Activated gamma-delta T cell treated with Interleukin-2 at 50 U/mL for 16 hours (primary cell): ENCODE measurements around the gene MED13L.

ENCODE experiments used
- DNase-seq: peaks from one replicate; pipeline ENCODE4 v3.0.0-alpha.2; 2020

The MED13L gene

GRCh38 chr12:115960868-115961802 is 316.4 kb downstream of the MED13L start:
- no peak for DNase-seq

- no peak for DNase-seq
Measured at GRCh38 chr12:115957686-115958290, 319.7 kb downstream of the MED13L start.

- DNase-seq = no peak
Measured at GRCh38 chr12:115956659-115957058, 320.8 kb downstream of the MED13L start.

- no peak for DNase-seq
Measured at GRCh38 chr12:115956236-115956635, 321.3 kb downstream of the MED13L start.

- DNase-seq = no peak
Measured at GRCh38 chr12:115953450-115953849, 324.0 kb downstream of the MED13L start.

- DNase-seq = no peak
Measured at GRCh38 chr12:115953031-115953430, 324.5 kb downstream of the MED13L start.

- no peak for DNase-seq
Measured at GRCh38 chr12:115950959-115951358, 326.5 kb downstream of the MED13L start.

- DNase-seq = no peak
Measured at GRCh38 chr12:115949675-115950074, 327.8 kb downstream of the MED13L start.

- DNase-seq = no peak
Measured at GRCh38 chr12:115947696-115948062, 329.8 kb downstream of the MED13L start.

- DNase-seq = no peak
Measured at GRCh38 chr12:115946867-115947695, 330.4 kb downstream of the MED13L start.

GRCh38 chr12:115946092-115946491 is 331.4 kb downstream of the MED13L start:
- DNase-seq = no peak

GRCh38 chr12:115945491-115945885 is 332.0 kb downstream of the MED13L start:
- no peak for DNase-seq

- no peak for DNase-seq
Measured at GRCh38 chr12:115944837-115945490, 332.5 kb downstream of the MED13L start.

- no peak for DNase-seq
Measured at GRCh38 chr12:115944392-115944742, 333.1 kb downstream of the MED13L start.

- no peak for DNase-seq
Measured at GRCh38 chr12:115943630-115944391, 333.7 kb downstream of the MED13L start.

- no peak for DNase-seq
Measured at GRCh38 chr12:115943310-115943629, 334.2 kb downstream of the MED13L start.

- DNase-seq = no peak
Measured at GRCh38 chr12:115942346-115942745, 335.1 kb downstream of the MED13L start.

GRCh38 chr12:115941362-115941761 is 336.1 kb downstream of the MED13L start:
- DNase-seq = no peak

GRCh38 chr12:115938794-115939377 is 338.6 kb downstream of the MED13L start:
- no peak for DNase-seq

GRCh38 chr12:115936997-115937916 is 340.2 kb downstream of the MED13L start:
- no peak for DNase-seq

- no peak for DNase-seq
Measured at GRCh38 chr12:115934877-115935276, 342.6 kb downstream of the MED13L start.
